GM18505 (cell line): Measurements from ENCODE around the gene PANX2.

ENCODE experiments used
- ATAC-seq: cut with Tn5 transposase; IDR thresholded peaks from one replicate; pipeline ENCODE4 v1.9.1; 2021; ENCODE audit not compliant: unreplicated experiment
- POLR2A ChIP-seq: IDR thresholded peaks from 4 replicates; pipeline ENCODE4 v1.6.1; 2011; ENCODE audit warnings: borderline replicate concordance; ENCODE audit not compliant: insufficient read depth, insufficient read length; ENCODE audit errors: extremely low read depth

Gene PANX2

GRCh38 chr22:50229370-50229769 is 58.8 kb downstream of the PANX2 start:
- ATAC-seq = no peak

More at GRCh38 chr22:50229370-50229769, 58.8 kb downstream of the PANX2 start:
- TF ChIP-seq POLR2A = no peak
